Suprapubic skin (tissue), 4 donors: ENCODE measurements around the gene CCDC201.

Experiments used
- CTCF ChIP-seq, 2 donors: fragments of 200-600 bp in 1 of 2; fragments of 450-650 bp in 1 of 2; sonication (generic) in 1 of 2; IDR thresholded peaks; one replicate each; pipeline ENCODE4 v1.5.1; 2016 to 2019; ENCODE audit warnings: antibody characterized with exemption in 2 of 2, mild to moderate bottlenecking in 1 of 2, moderate library complexity in 1 of 2
- POLR2A ChIP-seq, 2 donors: fragments of 450-650 bp; IDR thresholded peaks; one replicate each; pipeline ENCODE4 v1.6.1; 2017; ENCODE audit warnings: antibody characterized with exemption in 2 of 2, mild to moderate bottlenecking in 2 of 2, moderate library complexity in 2 of 2
- POLR2AphosphoS5 ChIP-seq, 3 donors: sonication (generic); formaldehyde crosslinking; IDR thresholded peaks; one replicate each; pipeline ENCODE4 v1.6.1; 2017; ENCODE audit warnings: antibody characterized with exemption in 3 of 3

- no peak for TF ChIP-seq POLR2AphosphoS5 (IDR thresholded peaks at IDR 0.05)
- no peak for TF ChIP-seq CTCF (IDR thresholded peaks at IDR 0.05)
- no peak for TF ChIP-seq POLR2A (IDR thresholded peaks at IDR 0.05)
These were observed 3.6 kb upstream of the CCDC201 start for GRCh38 chr7:45876519-45876918.
